HUDEP-2 (cell line): ENCODE data around the gene POLR2B.

Experiments
- DNase-seq, 76 experiments: peaks; one replicate each; lab custom pipeline; 2025; ENCODE audit not compliant: unreplicated experiment in 76 of 76; lab: John Stamatoyannopoulos, UW

Gene POLR2B

DNA sequence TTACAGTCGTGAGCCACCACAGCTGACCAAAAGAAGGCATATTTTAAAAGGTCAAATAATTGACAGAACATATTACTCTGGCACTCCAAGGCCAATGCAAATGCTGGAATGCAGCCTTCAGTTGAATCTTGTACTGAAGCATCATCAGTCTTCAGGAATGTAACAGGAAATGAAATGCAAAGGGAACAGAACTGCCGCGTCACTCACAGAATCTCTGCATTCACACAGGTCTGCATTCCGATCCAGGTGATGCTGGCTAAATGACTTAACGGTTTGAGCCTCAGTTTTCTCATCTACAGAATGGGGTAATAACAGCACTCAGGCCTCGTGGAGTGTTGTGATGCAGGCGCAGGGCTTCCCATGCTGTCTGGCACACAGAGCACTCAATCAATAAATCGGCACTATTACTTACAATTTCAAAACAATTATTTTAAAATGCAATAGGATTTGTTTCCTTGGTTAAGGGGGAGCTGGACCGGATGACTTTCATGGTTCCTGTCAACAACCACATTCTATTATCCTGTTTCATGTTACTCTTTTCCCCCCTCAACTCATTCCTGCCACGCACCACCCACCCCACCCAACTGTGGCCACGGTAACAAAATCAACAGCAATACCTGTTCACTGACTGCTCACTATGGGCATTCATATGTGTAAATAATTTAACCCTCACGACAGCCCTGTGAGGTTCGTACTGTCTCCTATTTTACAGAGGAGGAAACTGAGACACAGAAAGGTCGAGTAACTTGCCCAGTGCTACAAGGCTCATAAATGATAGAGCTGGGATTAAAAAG lies 99.1 kb downstream of the POLR2B start:
- no peak for DNase-seq

DNA sequence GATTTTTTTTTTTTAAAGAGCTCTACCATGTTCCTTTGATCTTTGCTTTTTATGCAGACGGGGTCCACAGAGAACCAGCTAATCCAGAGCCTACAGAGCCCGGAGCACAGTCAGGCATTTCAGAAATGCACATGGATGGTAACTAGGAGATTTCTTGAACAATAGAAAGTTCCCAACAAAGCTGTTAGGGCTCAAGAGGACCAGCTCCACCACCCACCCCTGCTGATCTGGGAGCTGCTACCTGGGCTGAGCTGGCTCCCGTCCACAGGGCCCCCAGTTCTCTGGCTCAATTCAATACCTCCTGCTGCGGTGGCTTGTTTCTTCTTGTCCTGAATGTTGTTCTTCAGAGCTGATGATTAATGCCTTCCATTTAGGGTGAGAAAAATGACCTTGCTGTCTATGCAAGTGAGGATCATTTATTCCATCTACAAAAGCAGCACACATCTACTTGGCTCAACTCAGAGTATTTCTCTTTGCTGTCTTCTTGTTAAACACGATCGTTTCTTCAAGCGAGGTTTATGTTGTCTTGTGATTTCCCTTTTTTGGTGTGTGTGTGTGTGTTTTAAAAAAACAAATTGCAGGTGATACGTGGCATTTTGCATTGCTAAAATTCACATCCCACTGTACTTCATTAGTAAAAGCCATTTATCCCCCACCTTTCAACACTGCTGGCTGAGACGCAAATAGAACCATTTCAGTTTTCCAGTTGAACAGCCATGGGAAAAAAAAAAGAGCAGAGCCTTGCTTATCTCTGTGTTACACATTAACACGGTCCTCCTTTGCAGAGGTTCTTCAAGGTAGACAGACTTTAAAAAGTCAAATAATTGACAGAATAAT lies 100.2 kb downstream of the POLR2B start:
- DNase-seq: no peak
